HG03135 (cell line): ENCODE data around the gene CCDC106.

Experiments used
- ATAC-seq: cut with Tn5 transposase; IDR thresholded peaks from one replicate; pipeline ENCODE4 v1.9.1; 2021; ENCODE audit warnings: mild to moderate bottlenecking, moderate library complexity; ENCODE audit not compliant: unreplicated experiment

The CCDC106 gene

DNA sequence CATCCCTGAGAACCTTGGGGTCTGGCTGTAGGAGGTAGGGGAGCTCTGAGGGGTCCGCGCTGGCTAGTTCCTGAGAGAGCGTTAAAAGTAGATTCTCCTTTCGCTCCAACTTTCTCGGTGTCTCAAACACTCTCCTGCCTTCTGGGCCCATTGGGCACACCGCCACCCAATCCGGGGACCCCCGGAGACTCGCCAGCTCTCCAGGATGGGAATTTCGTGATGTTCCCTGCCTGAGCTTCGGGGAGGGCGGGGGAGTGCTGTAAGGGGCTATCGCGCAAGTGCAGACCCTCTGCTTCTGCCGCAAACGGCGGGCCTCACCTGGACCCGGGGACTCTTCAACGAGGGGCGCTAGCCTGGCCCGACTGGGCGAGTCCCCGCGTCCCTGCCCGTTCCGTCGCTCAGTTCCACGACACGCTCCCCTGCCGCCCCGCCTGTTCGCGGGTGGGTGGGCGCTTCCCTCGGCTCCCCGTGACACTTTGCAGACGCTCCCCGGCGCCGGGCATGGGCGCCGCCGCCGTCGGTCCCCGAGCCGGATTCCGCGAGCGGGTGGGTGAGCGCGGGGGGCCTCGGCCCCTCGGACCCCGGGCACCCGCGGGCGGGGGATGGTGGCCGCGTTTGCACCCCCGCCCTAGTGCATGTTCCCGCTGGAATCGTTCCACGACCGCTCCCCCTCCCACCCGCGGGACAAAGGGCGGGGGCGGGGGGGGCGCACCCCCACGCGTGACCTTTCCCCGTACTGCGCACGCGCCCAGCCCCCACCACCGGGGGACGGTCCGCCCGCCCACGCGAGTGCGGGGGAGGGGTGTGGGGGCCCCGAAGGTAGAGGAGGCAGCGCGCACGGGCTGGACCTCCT is at the start of gene CCDC106:
TSS of gene CCDC106 (plus strand) at position 481 of the 853 bp plus-strand sequence. CDS start 835 bp downstream, outside the sequence.
- ATAC-seq: no peak

DNA sequence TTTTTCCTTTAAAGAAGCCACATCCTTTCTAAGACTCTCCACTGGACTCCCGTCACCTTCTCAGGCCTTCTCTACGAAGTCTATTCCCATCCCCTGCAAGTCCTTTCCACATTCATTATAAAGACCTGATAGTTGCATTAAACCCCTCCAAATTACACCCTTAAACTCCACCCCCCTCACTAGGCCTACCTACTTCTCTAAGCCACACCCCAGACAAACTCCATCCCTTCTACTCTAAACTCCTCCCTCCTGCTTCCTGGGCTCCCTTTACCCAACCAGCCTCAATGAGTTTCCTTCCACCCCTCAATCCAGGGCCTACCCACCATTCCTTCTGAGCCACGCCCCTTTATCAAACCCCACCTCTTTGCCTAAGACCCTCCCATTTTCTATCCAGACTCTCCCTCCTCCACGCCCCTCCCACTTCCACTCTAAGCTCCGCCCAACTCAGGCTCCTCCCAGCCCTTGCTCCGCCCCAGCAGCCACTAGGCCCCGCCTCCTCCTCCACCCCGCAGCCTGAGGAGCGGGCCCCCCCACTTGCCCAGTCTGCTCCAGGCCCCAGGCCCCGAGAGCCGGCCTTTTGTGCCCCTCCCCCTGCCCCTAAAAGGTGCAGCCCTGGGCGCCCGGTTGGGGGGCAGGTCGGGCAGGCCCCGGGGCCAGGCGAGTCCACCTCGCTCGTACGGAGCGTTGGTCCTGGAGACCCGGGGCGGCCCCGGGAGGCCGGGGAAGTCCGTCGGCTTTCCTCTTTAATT is 49.1 kb upstream of the CCDC106 start:
- peak; percentile 45 for ATAC-seq

DNA sequence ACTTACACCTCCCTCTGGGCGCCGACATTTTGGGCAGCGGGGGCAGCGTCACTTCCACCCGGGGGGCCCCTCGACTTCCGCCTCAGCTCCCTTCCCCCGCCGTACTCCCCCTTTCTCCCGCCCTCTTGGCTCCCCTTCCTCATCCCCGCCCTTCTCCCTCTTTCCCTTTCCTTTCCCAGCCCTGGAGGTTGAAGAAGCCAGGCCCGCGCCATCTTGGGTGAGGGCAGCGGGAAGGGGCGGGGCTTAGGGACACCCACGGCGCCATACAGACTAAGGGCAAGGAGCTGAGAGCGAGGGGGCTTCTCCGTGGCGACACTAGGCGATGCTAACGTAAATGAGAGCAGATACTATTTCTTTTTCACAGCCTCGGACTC is 48.6 kb upstream of the CCDC106 start, which contains the start of gene FIZ1:
TSS of gene FIZ1 (minus strand) at position 50 of the 374 bp plus-strand sequence. CDS start 1,652 bp downstream, outside the sequence.
- peak; percentile 53 for ATAC-seq

DNA sequence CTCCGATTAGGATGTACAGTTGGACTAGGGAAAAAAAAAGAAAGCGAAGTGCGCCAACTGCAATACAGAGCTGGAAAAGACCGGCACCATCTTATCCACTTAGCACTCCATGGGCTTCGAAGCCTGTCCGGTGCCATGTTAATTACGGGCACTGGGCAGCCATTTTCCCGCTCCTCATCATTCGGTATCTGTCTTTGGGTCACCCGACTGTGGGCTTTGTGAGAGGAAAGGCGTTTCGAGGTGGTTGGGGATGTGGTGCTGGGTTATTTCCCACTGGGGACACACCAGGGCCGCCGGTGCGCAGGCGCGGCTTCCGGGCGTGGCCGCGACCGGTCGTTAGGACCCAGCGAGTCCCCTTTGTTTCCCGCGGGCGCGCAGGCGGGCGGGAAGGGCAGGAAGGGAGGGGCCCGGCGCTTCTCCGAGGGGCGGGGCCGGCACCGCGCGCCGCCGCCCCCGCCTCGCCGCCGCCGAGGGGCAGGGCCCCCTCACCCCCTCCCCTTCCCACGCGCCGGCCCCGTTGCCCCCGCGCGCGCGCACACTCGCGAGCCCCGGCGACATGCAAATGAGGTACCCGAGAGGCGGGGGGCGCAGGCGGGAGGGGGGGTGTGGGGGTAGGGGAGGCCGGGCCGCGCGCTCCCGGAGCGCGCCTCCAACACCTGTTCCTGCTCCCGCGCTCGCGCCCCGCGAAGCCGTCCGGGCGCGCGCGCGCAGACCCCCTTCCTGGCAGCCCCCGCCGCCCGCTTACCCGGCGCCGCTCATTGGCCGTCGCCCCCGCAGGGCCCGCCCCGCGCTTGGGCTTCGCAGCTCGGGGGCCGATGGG is 48.0 kb upstream of the CCDC106 start, which contains the start of gene ZNF524:
TSS of gene ZNF524 (plus strand) at position 447 of the 820 bp plus-strand sequence. CDS start 1,825 bp downstream, outside the sequence.
- peak; percentile 47 for ATAC-seq

DNA sequence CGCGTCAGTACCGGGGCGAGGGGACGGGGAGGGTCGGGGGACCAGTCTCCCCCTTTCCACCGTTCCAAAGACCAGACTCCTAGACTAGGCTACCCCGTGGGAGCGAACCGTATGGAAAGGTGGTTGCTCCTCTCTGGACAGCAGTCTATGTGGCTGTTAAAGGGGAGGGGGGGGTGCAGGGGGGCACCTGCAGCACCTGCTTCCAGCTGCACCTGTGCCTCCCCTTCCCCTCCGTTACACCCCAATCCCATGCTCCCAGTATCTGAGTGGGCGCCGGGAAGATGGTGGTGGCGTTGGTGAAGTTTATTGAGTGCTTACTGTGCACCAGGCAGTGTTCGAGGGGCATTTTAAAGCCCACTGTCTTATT is 47.4 kb upstream of the CCDC106 start:
- no peak for ATAC-seq

DNA sequence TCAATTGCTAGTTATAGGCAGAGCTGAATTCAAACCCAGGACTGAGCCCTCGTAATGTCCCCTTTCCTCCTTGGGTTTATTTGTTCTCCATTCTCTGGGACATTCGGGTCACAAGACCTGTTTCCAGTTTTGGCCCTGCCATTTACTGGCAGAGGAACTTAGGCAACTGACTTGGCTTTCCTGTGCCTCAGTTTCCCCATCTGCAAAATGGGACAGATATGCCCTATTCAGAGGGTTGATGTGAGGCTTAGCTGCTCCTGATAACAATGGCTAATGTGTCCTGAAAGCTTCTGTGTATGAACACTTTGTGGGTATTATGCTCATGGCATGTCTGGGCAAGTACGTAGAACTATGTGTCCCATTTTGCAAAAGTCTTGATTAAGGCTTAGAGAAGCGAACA is 46.9 kb upstream of the CCDC106 start:
- no peak for ATAC-seq

DNA sequence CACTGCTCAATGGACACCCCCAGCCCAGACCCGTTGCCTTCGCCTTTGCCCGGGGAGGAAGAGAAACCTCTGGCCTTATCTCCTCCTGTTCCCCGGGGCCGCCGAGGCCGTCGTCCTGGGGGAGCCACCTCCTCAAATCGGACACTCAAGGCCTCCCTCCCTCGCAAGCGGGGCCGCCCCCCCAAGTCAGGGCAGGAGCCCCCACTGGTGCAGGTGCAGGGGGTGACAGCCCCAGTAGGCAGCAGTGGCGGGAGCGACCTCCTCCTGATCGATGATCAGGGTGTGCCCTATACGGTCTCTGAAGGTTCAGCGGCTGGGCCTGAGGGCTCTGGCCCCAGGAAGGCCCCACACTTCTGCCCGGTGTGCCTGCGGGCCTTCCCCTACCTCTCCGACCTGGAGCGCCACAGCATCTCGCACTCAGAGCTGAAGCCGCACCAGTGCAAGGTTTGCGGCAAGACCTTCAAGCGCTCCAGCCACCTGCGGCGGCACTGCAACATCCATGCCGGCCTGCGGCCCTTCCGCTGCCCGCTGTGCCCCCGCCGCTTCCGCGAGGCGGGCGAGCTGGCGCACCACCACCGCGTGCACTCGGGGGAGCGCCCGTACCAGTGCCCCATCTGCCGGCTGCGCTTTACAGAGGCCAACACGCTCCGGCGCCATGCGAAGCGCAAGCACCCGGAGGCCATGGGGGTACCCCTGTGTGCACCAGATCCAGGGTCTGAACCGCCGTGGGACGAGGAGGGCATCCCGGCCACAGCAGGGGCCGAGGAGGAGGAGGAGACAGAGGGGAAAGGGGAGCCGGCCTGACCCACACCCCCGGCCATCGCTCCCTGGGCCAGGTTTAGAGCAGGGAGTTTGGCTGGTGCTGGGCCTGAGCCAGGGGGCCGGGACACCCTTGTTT is 45.7 kb upstream of the CCDC106 start:
- ATAC-seq: no peak

DNA sequence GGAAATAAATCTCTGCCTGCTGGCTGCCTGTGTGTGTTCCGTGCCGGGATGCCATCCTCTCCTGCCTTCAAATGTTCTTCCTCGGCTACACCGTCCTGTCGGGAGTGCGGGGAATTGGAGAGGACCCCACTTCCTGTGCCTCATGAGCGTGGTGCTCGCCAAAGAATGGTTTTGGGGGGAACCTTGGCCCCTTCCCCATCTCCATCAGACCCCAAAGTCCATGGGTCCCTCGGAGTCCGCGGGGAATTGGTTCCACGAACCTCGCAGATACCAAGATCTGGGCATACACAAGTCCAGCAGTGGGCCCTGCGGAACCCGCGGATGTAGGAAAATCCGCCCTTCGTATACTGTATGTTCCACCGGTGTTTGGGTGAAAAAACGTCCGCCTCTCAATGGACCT is 44.9 kb upstream of the CCDC106 start:
- no peak for ATAC-seq

DNA sequence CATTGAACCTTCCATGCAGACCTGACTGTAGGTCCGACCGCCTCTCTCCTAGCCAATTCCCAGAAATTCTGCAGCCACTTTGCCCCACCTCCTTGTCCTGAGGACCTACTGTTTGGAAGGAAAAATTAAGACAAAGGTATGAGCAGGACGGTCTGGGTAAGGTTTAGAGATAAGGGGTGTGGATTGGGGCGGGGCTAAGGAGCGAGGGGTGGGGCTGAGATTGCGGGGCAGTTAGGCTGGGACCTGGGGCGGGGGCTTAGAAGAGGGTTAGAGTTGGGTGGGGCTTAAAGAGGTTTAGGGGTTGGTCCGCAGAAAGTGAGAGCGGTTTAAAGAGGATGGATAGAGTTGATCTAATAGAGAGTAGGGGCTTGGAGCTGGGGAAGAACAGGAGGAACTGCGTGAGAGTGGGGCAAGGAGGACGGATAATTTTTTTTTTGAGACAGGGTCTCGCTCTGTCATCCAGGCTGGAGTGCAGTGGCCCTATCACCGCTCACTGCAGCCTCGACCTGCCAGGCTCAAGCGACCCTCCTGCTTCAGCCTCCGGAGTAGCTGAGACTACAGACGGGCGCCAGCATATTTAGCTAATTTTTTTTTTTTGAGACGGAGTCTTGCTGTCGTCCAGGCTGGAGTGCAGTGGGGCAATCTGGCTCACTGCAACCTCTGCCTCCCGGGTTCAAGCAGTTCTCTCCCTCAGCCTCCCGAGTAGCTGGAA is 44.3 kb upstream of the CCDC106 start:
- ATAC-seq: no peak

DNA sequence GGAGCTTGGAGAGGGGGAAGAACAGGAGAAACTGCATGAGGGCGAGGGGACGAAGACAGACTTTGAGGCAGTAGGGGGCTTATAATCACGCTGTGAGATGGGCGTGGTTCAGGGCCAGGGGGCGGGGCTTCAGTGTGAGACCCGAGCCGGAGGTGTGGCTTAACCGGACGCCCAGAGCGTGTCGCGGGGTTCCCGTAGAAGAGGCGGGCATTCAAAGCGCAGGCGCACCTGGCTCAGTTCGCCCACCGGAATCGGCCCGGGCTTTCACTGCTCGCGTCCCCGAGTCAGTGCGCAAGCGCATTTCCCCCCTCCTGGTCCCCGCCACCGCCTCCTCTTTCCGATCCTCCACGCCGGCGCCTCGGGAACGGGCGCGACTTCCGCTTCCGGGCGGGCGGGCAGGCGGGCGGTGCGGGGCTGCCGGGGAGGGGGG is 42.8 kb upstream of the CCDC106 start:
- peak; percentile 62 for ATAC-seq

DNA sequence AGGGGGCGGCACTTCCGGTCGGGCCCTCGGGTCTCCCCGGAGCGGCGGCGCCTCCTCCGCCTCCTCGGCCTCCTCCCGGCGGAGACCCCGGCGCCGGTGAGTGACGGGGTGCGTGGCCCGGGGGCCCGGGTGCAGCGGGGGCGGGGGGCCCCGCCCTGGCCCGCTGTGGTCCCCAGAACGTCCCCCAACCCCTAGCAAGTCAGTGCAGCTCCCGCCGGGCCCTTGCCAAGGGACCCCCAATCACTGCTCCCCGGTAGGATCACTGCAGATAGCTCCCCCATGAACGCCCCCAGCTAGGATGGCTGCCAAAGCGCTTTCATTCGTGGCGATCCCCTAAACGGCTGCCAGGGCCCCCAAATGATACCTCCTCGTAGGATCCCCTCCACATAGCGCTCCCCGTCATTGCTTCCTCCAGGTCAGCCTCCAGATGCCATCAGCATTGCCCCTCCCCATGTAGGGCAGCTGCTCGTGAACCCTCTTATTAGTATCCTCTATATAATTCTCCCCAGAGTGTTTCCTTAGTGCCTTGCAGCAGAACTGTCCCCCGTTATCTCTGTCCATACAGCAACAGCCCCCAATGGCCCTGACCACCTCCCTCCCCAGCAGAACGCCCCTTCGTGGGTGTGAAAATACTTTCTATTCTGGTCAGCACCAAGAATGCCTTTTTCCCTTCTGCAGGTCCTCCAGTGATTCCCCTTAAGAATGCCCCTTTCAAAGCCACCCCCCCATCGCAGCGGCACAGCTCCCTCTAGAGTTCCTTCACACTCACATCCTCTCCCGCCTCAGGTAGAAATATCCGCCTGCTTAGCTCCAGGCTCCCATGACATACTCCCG is 42.2 kb upstream of the CCDC106 start, which contains the start of gene ZNF865:
TSS of gene ZNF865 (plus strand) at position 11 of the 834 bp plus-strand sequence. CDS start 7,972 bp downstream, outside the sequence.
- peak; percentile 34 for ATAC-seq

DNA sequence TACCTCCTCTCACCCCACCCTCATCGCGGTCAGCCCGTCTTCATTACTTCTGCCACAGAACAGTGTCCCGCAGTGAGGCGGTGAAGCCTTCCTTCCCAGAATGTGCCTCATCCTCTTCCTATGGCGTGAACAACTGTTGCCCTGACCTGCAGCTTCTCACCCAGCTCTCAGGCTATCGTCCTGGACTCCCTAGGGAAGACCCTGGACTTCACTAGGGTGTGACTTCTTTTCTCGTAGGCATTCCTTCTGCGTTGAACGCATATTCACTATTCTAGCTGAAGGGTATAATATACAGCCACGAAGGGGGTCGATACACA is 41.6 kb upstream of the CCDC106 start:
- ATAC-seq: no peak

DNA sequence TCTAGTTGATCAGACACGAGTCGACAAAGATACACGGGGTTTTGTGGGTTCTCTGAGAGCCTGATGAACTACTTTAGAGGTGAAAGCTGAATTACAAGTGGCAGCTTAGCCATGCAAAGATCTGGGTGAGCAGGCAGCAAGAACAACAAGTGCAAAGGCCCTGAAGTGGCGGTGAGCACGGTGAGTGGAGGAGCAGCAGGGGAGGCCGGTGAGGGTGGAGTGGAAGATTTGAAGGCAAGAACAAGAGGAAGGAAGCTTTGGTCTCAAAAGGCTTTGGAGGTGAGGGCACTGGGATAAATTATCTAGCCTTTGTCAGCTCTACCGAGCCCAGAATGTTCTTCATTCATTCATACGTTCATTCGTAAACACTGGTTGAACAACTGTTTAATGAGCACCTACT is 41.2 kb upstream of the CCDC106 start:
- no peak for ATAC-seq

DNA sequence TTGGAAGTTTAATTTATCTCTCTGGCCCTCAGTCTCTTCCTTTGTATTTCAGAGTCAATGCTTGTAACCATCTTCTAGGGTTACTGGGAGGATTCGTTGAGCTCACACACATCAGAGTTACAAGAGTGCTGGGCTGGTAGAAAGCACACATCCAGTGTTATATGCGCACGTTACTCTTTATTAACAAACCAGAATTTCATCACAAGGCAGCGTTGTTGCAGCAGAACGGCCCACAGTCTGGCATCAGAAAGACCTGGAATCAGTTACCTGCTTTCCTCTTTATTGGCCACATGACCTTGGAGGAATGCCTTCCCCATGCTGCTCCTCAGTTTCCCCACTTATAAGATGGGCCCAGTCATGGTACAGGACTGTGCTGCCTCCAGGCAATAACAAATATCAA is 38.7 kb upstream of the CCDC106 start:
- ATAC-seq: no peak

DNA sequence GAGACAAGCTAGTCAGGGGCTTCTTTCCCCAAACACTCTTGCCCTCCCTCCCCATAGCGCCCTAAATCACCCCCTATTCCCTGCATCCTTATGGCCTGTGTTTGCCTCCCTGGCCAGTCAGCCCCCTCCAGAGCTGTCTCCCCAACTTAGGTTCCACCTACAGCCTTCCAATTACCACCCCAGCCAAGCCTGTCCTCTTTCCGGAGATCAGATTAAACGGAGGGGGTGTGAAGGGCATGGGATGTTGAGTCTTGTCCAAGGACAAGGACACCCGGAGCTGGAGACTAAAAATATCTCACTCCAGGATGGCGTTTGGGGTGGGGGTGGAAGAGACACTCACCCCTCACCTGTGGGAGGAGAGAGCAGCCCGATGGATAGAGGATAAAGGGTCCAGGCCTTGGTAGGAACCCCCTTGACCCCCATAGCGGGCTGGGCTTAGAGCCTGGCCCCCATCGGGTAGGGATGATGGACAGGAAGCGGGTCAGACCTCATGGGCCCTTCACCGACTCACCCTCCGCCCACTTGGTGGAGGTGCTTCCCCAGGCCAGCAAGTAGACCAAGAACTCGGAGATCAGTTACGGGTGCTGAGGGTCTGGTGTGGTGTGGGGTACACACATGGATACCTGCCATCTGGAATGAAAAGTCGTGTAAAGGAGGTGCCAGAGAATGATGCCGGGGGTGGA is 36.6 kb upstream of the CCDC106 start:
- ATAC-seq: no peak

DNA sequence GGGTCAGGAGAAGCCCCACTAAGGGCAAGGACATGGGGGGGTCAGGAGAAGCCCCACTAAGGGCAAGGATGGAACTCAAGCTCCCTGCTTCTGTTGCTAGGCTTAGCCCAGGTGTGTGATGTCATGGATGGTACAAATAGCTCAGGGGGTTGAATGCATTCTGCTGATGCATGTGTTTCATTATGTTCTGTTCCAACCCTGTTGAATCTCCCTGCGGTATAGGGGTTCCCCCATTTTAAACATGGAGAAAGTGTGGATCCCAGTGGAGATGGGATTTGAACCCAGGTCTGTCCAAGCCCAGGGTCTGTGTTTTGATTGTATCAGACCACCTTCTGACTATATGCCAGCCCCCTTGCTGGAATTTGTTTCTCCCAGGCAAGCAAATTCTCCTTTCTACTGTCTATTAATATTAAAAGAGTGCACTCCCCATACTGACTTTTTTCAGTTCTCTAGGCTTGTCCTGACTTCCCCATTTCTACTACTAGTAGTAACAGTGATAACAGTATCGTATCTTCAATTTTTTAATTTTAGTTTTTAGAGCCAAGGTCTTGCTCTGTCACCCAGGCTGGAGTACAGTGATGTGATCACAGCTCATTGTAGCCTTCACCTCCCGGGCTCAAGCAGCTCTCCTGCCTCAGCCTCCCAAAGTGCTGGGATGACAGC is 35.9 kb upstream of the CCDC106 start:
- ATAC-seq: no peak

DNA sequence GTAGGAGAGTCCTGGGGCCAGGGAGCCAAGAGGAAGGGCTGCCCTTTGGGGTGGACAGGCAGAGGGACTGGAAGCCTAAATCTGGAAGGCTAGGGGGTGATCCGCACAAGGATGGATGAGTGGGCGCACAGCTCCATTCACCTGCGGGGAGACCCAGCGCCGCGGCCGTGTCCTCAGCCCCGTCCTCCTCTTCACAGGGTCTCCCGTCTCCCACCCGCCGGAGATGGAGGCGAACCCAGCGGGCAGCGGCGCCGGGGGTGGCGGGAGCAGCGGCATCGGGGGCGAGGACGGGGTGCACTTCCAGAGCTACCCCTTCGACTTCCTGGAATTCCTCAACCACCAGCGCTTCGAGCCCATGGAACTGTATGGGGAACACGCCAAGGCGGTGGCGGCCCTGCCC is 34.6 kb upstream of the CCDC106 start:
- no peak for ATAC-seq
